HG02678 (cell line): ENCODE results near the gene RPL35A.
A peak's percentile ranks its signal among the peaks of the same experiment; 100 is the strongest.
"Not testable (repeated sequence)": the region's sequence is repeated elsewhere in the genome, so short reads cannot be mapped to it uniquely, and the experiment has no call there.

Source experiments
- ATAC-seq: cut with Tn5 transposase; IDR thresholded peaks from one replicate; pipeline ENCODE4 v1.9.1; 2021; ENCODE audit warnings: mild to moderate bottlenecking, moderate library complexity; ENCODE audit not compliant: unreplicated experiment

The RPL35A gene

GRCh38 chr3:197951392-197951990 lies 1.5 kb downstream of the RPL35A start:
- ATAC-seq: no peak

- no peak for ATAC-seq
These were observed 2.5 kb downstream of the RPL35A start for GRCh38 chr3:197952440-197952839.

- no peak for ATAC-seq
These were observed 3.3 kb downstream of the RPL35A start for GRCh38 chr3:197953325-197953724.

DNA sequence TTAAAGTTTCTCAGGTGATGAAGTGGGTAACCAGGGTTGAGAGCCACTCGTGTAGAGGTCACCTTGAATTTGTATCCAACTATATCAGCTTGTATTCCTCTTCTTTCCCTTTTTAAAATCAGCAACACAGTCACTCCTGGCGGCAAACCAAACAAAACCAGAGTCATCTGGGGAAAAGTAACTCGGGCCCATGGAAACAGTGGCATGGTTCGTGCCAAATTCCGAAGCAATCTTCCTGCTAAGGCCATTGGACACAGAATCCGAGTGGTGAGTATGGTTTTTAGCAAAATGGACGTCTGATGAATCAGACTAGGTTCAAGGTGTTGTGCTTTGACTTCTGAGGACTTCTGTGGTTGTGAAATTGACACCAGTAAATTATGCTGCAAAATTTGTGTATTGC lies 3.9 kb downstream of the RPL35A start:
- ATAC-seq: no peak

- ATAC-seq: no peak
These were observed 6.0 kb downstream of the RPL35A start for GRCh38 chr3:197955892-197956477.

DNA sequence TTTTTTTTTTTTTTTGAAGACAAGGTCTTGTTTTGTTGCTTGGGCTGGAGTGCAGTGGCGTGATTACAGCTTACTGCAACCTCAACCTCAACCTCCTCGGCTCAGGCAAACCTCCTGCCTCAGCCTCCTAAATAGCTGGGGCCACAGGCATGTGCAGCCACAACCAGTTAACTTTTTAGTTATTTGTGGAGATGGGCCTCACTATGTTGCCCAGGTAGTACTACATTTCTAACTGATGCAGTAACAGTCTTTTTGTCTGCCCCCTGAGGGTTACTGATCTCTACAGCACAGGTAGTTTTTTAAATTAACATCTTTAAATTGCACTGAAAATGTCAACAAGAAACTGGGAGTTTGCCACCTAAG lies 6.6 kb downstream of the RPL35A start:
- no peak for ATAC-seq

- no peak for ATAC-seq
These were observed 7.8 kb downstream of the RPL35A start for GRCh38 chr3:197957790-197958133.

GRCh38 chr3:197958346-197958745 lies 8.4 kb downstream of the RPL35A start:
- ATAC-seq: no peak

- not testable (repeated sequence) for ATAC-seq
These were observed 8.9 kb downstream of the RPL35A start for GRCh38 chr3:197958848-197959247.

DNA sequence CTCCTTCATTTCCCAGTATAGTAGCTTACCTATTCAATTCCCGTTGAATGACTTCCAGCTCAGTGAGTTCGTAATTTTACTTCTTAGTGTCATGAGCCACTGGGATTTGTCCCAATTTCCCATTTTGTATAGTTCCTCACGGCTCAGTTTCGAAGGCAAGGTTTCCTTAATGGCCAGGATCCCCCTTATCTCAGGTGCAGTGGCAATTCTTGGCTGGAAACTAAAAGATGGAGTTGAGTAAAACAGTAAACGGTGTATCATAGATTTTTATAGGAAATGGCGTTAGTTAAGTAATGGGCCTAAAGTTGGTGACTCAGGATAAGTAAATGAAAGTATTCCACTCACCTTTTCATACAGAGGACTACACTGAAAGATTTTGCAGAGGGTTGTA lies 9.5 kb downstream of the RPL35A start:
- no peak for ATAC-seq

- ATAC-seq: peak; percentile 98
These were observed 10.1 kb downstream of the RPL35A start, which contains the start of gene LMLN for GRCh38 chr3:197959891-197960693. Gene LMLN, plus strand, starts transcription at chr3:197960217. Its CDS starts 29 bp downstream, at chr3:197960246.

GRCh38 chr3:197960694-197961581 lies 10.9 kb downstream of the RPL35A start:
- ATAC-seq: no peak

GRCh38 chr3:197961582-197961945 lies 11.6 kb downstream of the RPL35A start:
- no peak for ATAC-seq

DNA sequence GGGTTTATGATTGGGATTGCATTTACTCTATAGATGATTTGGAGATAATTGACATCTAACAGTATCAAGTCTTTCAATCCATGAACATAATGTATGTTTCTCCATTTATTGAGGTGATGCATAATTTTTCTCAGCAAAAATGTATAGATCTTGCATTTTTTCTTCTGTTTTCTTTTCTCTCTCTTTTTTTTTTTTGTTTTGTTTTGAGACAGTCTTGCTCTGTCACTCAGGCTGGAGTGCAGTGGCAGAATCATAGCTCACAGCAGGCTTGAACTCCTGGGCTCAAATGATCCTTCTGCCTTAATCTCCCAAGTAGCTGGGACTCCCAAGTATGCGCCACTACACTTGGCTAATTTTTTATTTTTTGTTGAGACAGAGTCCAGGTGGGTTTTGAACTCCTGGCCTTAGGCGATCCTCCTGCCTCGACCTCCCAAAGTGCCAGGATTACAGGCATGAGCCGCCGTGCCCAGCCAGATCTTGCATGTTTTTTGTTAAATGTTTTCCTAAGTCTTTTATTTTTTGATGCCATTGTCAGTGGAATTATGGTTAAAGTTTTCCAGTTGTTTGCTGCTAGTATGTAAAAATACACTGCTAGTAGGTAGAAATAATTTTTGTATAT lies 13.1 kb downstream of the RPL35A start:
- no peak for ATAC-seq

DNA sequence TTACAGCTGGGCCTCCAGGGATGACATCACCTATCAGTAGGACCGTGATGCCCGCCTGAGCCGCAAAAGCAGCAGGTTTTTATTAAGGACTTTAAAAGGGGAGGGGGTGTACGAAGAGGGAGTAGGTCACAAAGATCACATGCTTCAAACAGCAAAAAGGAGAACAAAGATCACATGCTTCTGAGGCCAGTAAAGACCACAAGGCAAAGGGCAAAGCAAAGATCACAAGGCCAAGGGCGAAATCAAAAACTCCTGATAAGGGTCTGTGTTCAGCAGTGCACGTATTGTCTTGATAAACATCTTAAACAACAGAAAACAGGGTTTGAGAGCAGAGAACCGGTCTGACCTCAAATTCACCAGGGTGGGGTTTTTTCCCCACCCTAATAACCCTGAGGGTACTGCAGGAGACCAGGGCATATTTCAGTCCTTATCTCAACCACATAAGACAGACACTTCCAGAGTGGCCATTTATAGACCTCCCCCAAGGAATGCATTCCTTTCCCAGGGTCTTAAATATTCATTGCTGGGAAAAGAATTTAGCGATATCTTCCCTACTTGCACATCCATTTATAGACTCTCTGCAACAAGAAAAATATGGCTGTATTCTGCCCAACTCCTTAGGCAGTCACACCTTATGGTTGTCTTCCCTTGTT lies 17.5 kb downstream of the RPL35A start:
- ATAC-seq: not testable (repeated sequence)

DNA sequence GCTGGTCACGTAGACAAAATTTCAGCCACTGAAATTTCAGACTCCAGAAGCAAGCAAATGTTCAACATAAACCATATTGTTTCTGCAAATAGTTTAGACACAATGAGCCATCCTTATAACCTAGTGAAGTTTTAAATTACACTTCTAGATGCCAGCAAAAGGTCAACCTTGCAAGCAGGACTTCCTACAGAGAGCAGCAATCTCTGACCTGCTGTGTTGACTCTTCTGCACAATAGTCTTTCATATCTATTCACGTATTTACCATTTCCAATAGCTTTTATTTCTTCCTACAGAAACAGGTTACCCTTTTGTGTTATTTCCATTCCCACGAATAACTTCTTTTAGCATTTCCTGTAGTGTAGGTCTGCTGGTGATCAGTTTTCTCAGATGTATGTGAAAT lies 20.6 kb downstream of the RPL35A start:
- no peak for ATAC-seq

GRCh38 chr3:197974016-197974415 lies 24.0 kb downstream of the RPL35A start:
- ATAC-seq: no peak

- ATAC-seq: no peak
These were observed 25.3 kb downstream of the RPL35A start for GRCh38 chr3:197975311-197975710.

DNA sequence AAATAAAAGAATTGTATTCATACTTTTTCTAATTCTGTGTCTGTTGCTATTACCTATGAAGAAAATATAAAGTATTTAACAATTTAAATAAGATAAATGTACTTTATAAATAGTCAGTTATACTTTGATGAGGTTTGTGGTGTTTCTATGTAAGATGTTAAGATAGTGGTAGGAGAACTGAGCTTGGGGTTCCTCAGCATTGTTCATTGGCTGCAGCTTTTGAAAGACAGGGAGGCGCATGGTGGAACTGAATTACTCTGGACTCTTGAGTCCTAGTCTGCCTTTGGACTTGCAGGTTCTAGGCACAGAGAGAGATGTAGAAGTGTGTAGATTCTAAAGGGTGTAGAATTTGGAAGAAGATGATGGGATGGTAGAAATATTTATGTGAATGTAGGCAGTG lies 33.1 kb downstream of the RPL35A start:
- ATAC-seq: no peak

DNA sequence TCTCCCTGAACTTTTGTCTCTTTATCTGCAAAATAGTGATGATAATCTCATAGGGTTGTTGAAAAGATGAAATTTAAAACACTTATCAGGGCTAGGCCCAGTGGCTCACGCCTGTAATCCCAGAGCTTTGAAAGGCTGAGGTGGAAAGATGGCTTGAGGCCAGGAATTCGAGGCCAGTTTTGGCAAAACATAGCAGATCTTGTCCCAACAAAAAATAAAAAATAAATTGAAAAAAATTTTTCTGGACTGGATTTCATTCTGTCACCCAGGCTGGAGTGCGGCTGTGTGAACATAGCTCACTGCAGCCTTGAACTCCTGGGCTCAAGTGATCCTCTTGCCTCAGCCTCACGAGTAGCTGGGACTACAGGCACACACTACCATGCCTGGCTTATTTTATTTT lies 39.7 kb downstream of the RPL35A start:
- ATAC-seq: no peak
